ENCODE results near the gene SRSF10.

The SRSF10 gene

GRCh38 chr1:23924601-23925000 is 55.5 kb downstream of the SRSF10 start:
- no peak for TF ChIP-seq SNAI2 (CRISPR knock-in tag; IDR thresholded peaks at IDR 0.05)
- TF ChIP-seq CREB5 (CRISPR knock-in tag; IDR thresholded peaks at IDR 0.05; ENCODE audit: low read depth), result no peak
- TF ChIP-seq ESRRG (CRISPR knock-in tag; IDR thresholded peaks at IDR 0.05), result no peak
- no peak for TF ChIP-seq ARNTL (CRISPR knock-in tag; IDR thresholded peaks at IDR 0.05; ENCODE audit: borderline replicate concordance, low read depth)
- TF ChIP-seq ZC3H10 (CRISPR knock-in tag; IDR thresholded peaks at IDR 0.05), result no peak
- TF ChIP-seq ISL1 (CRISPR knock-in tag; IDR thresholded peaks at IDR 0.05), result no peak
- no peak for TF ChIP-seq TOX (CRISPR knock-in tag; IDR thresholded peaks at IDR 0.05; ENCODE audit: borderline replicate concordance)
- no peak for TF ChIP-seq TSHZ2 (CRISPR knock-in tag; IDR thresholded peaks at IDR 0.05)
- no peak for TF ChIP-seq TCF4 (CRISPR knock-in tag; IDR thresholded peaks at IDR 0.05; ENCODE audit: borderline replicate concordance)
- no peak for TF ChIP-seq ZFP30 (CRISPR knock-in tag; IDR thresholded peaks at IDR 0.05)
- TF ChIP-seq BACH2 (CRISPR knock-in tag; IDR thresholded peaks at IDR 0.05; ENCODE audit: borderline replicate concordance), result no peak
- TF ChIP-seq ZNF8 (CRISPR knock-in tag; IDR thresholded peaks at IDR 0.05), result no peak
- no peak for TF ChIP-seq POU6F1 (CRISPR knock-in tag; IDR thresholded peaks at IDR 0.05; ENCODE audit: borderline replicate concordance, low read depth)
- TF ChIP-seq CSDC2 (CRISPR knock-in tag; IDR thresholded peaks at IDR 0.05), result no peak
- no peak for TF ChIP-seq ZNF70 (CRISPR knock-in tag; IDR thresholded peaks at IDR 0.05)
- TF ChIP-seq OSR1 (CRISPR knock-in tag; IDR thresholded peaks at IDR 0.05), result no peak
- TF ChIP-seq ZNF565 (CRISPR knock-in tag; conservative IDR thresholded peaks at IDR 0.05; ENCODE audit: low read depth), result no peak
- TF ChIP-seq GLIS3 (CRISPR knock-in tag; IDR thresholded peaks at IDR 0.05), result no peak
- no peak for ATAC-seq

GRCh38 chr1:23923592-23924499 is 56.3 kb downstream of the SRSF10 start:
- no peak for TF ChIP-seq ZFP30 (CRISPR knock-in tag; IDR thresholded peaks at IDR 0.05)
- no peak for TF ChIP-seq OSR1 (CRISPR knock-in tag; IDR thresholded peaks at IDR 0.05)
- TF ChIP-seq BACH2 (CRISPR knock-in tag; IDR thresholded peaks at IDR 0.05; ENCODE audit: borderline replicate concordance), result no peak
- TF ChIP-seq RARB (CRISPR knock-in tag; IDR thresholded peaks at IDR 0.05), result no peak
- TF ChIP-seq ZC3H10 (CRISPR knock-in tag; IDR thresholded peaks at IDR 0.05), result no peak
- TF ChIP-seq CSRNP3 (CRISPR knock-in tag; IDR thresholded peaks at IDR 0.05), result no peak
- TF ChIP-seq TOX (CRISPR knock-in tag; IDR thresholded peaks at IDR 0.05; ENCODE audit: borderline replicate concordance), result no peak
- no peak for TF ChIP-seq CREB5 (CRISPR knock-in tag; IDR thresholded peaks at IDR 0.05; ENCODE audit: low read depth)
- no peak for TF ChIP-seq CSDC2 (CRISPR knock-in tag; IDR thresholded peaks at IDR 0.05)
- no peak for TF ChIP-seq POU6F1 (CRISPR knock-in tag; IDR thresholded peaks at IDR 0.05; ENCODE audit: borderline replicate concordance, low read depth)
- TF ChIP-seq TCF4 (CRISPR knock-in tag; IDR thresholded peaks at IDR 0.05; ENCODE audit: borderline replicate concordance), result no peak
- ATAC-seq, result no peak
